ENCODE results near the gene NKX1-2. TPM values are rescaled to one million over a fixed set of nuclear protein-coding genes. Genes with fewer than 3 reads are reported as not detected.

Gene NKX1-2
- total and polyA plus RNA-seq, 10 donors: not detected

DNA sequence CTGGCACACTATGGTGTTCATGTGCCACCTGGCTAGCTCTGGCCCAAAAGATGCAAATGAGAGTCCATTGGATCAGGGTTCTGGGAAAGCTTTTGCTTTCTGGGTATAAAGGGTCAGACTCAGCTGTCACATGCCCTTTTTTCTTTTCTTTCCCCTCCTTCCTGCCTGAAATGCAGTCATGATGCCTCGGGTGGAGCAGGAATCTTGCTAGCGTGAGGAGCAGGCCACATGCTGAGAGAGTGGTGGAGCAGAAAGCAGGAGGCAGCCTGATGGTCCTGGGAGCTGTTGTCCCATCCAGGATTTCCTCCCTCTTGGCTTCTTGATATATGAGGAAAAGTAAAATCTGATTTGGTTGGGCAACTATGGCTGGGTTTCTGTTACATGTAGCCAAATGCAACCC lies 9.1 kb upstream of the NKX1-2 start:
- DNase-seq: no peak
- no peak overlapping the region for H3K4me3 ChIP-seq
- peaks cover 0 to 33% (median 8%) of the 10 kb centered on the region in 7 donors for H3K27me3 ChIP-seq (replicated peaks in 1 of 7)
- H3K9me3 ChIP-seq: no peaks in the 10 kb centered on the region
- peaks cover 0 to 16% (median 12%) of the 10 kb centered on the region in 6 donors for H3K4me1 ChIP-seq
- intact Hi-C loops (cut with DNase I; ENCODE audit: low total_unique reads): no loop called here
- no peak for TF ChIP-seq POLR2AphosphoS5 (IDR thresholded peaks at IDR 0.05)
- no peak for TF ChIP-seq CTCF (IDR thresholded peaks at IDR 0.05 in 8 of 11, conservative IDR thresholded peaks at IDR 0.05 in 3 of 11)
- TF ChIP-seq POLR2A (IDR thresholded peaks at IDR 0.05): no peak
- no peak overlapping the region for H3K27ac ChIP-seq
- no peaks in the 10 kb centered on the region for H3K36me3 ChIP-seq
- WGBS, 5 donors: 77 to 86% (median 82%) methylated on average over 2 of the region's 2 CpGs

- no peaks in the 10 kb centered on the region for H3K9me3 ChIP-seq
- H3K4me3 ChIP-seq: no peak overlapping the region
- 92 to 99% (median 97%) methylated on average over 4 of the region's 4 CpGs for WGBS, 5 donors
- intact Hi-C loops (cut with DNase I; ENCODE audit: low total_unique reads): no loop called here
- H3K27me3 ChIP-seq (replicated peaks in 1 of 7): peaks cover 0 to 38% (median 9%) of the 10 kb centered on the region in 7 donors
- TF ChIP-seq POLR2A (IDR thresholded peaks at IDR 0.05) (no peak), POLR2AphosphoS5 (IDR thresholded peaks at IDR 0.05) (no peak), CTCF (IDR thresholded peaks at IDR 0.05 in 8 of 11, conservative IDR thresholded peaks at IDR 0.05 in 3 of 11) (no peak)
- H3K4me1 ChIP-seq: peaks cover 0 to 16% (median 12%) of the 10 kb centered on the region in 6 donors
- no peak for DNase-seq
- no peak overlapping the region for H3K27ac ChIP-seq
- no peaks in the 10 kb centered on the region for H3K36me3 ChIP-seq
Observed at GRCh38 chr10:124458473-124458872, 8.6 kb upstream of the NKX1-2 start.

- Histone ChIP-seq H3K4me3 (no peak overlapping the region), H3K27me3 (replicated peaks in 1 of 7) (peaks cover 0 to 68% (median 27%) of the 10 kb centered on the region in 7 donors), H3K27ac (no peak overlapping the region), H3K4me1 (peaks cover 0 to 6% (median 2%) of the 10 kb centered on the region in 6 donors), H3K36me3 (no peaks in the 10 kb centered on the region), H3K9me3 (no peaks in the 10 kb centered on the region)
- intact Hi-C loops (cut with DNase I; ENCODE audit: low total_unique reads): no loop called here
- no peak for DNase-seq
- 66 to 80% (median 74%) methylated on average over 7 of the region's 7 CpGs for WGBS, 5 donors
- TF ChIP-seq CTCF (IDR thresholded peaks at IDR 0.05 in 8 of 11, conservative IDR thresholded peaks at IDR 0.05 in 3 of 11) (no peak), POLR2AphosphoS5 (IDR thresholded peaks at IDR 0.05) (no peak), POLR2A (IDR thresholded peaks at IDR 0.05) (no peak)
Observed at GRCh38 chr10:124455441-124455840, 5.6 kb upstream of the NKX1-2 start.

DNA sequence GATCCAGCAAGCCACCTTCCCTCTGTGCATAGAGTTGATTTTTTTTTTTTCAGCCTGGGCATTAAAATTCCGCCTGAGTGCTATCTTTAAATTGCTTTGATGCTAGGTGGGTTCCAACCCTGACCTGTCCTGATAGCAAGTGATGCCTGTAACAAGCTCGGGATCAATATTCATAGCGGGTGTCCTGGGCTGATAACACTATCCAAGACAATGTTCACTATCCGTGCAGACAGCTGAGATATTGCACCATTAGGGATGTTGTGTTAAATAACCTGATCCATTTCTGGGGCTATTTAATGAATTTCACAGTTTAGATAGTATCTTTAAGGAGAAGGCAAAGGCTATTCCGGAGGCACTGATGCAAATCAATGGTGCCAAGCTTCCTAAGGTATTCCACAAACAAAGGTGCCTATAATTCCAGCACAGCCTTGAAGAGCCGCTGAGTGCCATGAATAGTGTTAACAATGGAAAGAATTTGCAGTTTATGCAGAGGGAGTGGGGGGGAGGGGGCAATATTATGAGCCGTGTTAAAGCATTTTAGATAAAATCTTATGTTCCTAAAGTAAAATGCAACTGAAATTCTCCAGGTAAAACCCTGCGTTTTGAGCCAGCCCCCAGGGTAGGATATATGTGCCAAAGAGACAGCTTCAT lies 4.2 kb upstream of the NKX1-2 start:
- TF ChIP-seq CTCF (IDR thresholded peaks at IDR 0.05 in 8 of 11, conservative IDR thresholded peaks at IDR 0.05 in 3 of 11) (no peak), POLR2A (IDR thresholded peaks at IDR 0.05) (no peak), POLR2AphosphoS5 (IDR thresholded peaks at IDR 0.05) (no peak)
- peaks cover 0 to 81% (median 40%) of the 10 kb centered on the region in 7 donors for H3K27me3 ChIP-seq (replicated peaks in 1 of 7)
- H3K9me3 ChIP-seq: no peaks in the 10 kb centered on the region
- intact Hi-C loops (cut with DNase I; ENCODE audit: low total_unique reads): no loop called here
- H3K4me1 ChIP-seq: peaks cover 6 to 20% (median 15%) of the 10 kb centered on the region in 6 donors
- H3K36me3 ChIP-seq: no peaks in the 10 kb centered on the region
- 26 to 32% (median 27%) methylated on average over 8 of the region's 8 CpGs for WGBS, 5 donors
- no peak overlapping the region for H3K4me3 ChIP-seq
- no peak overlapping the region for H3K27ac ChIP-seq
- no peak for DNase-seq

All from spleen (tissue), 11 donors.